ENCODE measurements around the gene KCNAB1. TPM values are rescaled to one million over a fixed set of nuclear protein-coding genes. Genes with fewer than 3 reads are reported as not detected.

Gene KCNAB1
- total and polyA plus RNA-seq, 2 of the 8 experiments (the other 6 are each of a cell fraction or from before 2014, with no cell fraction given) = 0.51 to 2.3 TPM

DNA sequence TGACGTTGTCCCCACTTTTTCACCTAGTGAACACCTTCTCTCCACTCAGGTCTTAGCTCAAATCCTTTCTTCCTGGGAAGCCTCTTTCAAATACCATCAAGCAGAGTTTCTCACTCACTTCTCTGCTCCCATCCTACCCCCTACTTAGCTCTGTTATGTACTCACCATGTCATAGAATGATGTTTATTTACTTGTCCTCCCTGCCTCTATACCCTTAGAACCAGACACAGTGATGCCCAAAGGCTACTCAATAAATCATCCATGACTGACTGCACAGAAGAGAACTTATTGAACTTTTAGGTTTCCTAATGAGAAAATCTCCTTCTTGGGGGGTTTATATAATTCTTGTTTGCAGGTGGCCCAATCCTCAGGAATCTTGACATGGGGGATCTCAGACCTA, 280.4 kb downstream of the KCNAB1 start:
- Histone ChIP-seq H4K8ac (ENCODE audit: extremely low read depth, insufficient read depth, low read length) (no peak overlapping the region), H2BK120ac (replicated peaks; ENCODE audit: low read depth, low read length) (no peak overlapping the region), H3K14ac (ENCODE audit: insufficient read length) (no peak overlapping the region), H3K27me3 (replicated peaks in 1 of 4; ENCODE audit: control insufficient read depth in 3 of 4, extremely low read depth in 1 of 4, insufficient read depth in 3 of 4, low read length in 3 of 4) (no peaks in the 10 kb centered on the region), H3K4me2 (ENCODE audit: insufficient read depth in 1 of 2, low read depth in 2 of 2, low read length in 2 of 2) (no peak overlapping the region), H4K91ac (replicated peaks; ENCODE audit: insufficient read length, low read length) (no peak overlapping the region), H4K5ac (ENCODE audit: insufficient read length, low read depth, low read length) (no peak overlapping the region), H3K4me3 (ENCODE audit: extremely low read depth in 1 of 4, insufficient read depth in 2 of 4, low read depth in 3 of 4, low read length in 4 of 4) (no peak overlapping the region), H3K9ac (replicated peaks in 1 of 4; ENCODE audit: extremely low read depth in 1 of 4, low read depth in 3 of 4, low read length in 3 of 4) (no peak overlapping the region), H3K79me1 (ENCODE audit: low read depth, low read length) (no peaks in the 10 kb centered on the region), H2BK15ac (ENCODE audit: low read length) (no peak overlapping the region), H2AK5ac (ENCODE audit: low read depth, low read length) (no peak overlapping the region), H2BK5ac (ENCODE audit: low read depth, low read length) (no peak overlapping the region), H2BK12ac (ENCODE audit: low read depth, low read length) (no peak overlapping the region), H2AFZ (ENCODE audit: low read length) (no peak overlapping the region), H3K27ac (ENCODE audit: low read depth, low read length) (no peak overlapping the region), H3K9me3 (ENCODE audit: insufficient read depth in 2 of 2, low read depth in 1 of 2, low read length in 1 of 2) (no peaks in the 10 kb centered on the region), H3K4me1 (replicated peaks in 1 of 4; ENCODE audit: control insufficient read depth in 3 of 4, insufficient read depth in 4 of 4, low read length in 3 of 4) (no peaks in the 10 kb centered on the region), H3K56ac (replicated peaks; ENCODE audit: insufficient read length, low read depth, low read length) (no peak overlapping the region), H3K18ac (ENCODE audit: extremely low read depth, low read length) (no peak overlapping the region), H3K23ac (ENCODE audit: insufficient read length) (no peak overlapping the region), H3K4ac (replicated peaks; ENCODE audit: insufficient read length, low read depth, low read length) (no peak overlapping the region), H3K36me3 (ENCODE audit: control insufficient read depth in 2 of 4, insufficient read depth in 4 of 4, low read length in 3 of 4) (no peaks in the 10 kb centered on the region), H3K23me2 (ENCODE audit: low read depth, low read length) (no peaks in the 10 kb centered on the region), H4K20me1 (replicated peaks in 1 of 2; ENCODE audit: control insufficient read depth in 1 of 2, insufficient read depth in 2 of 2, low read length in 2 of 2) (no peaks in the 10 kb centered on the region), H2BK20ac (ENCODE audit: low read length) (no peak overlapping the region), H3K79me2 (ENCODE audit: control insufficient read depth in 1 of 2, insufficient read depth in 2 of 2, low read length in 2 of 2) (no peaks in the 10 kb centered on the region)
- FAIRE-seq = no peak
- ChIA-PET CTCF (ENCODE audit: partially characterized antibody) (interaction anchor here (0.9 to 2.1 kb wide), 4 partner anchors 12 to 249 kb away, joined by 3 to 6 read pairs (median 4); no protein-coding TSS in a partner anchor), POLR2A (ENCODE audit: partially characterized antibody) (no interaction called here)
- WGBS, 2 experiments (ENCODE audit: extremely low coverage in 1 of 2, insufficient coverage in 1 of 2, insufficient read length in 1 of 2, insufficient replicate concordance in 2 of 2, low coverage in 1 of 2, low lambda C conversion rate in 2 of 2, missing lambda C conversion rate in 1 of 2) = 80% methylated on average over 1 of the region's 1 CpG; no CpG with 5 or more reads in 1 of the 2 experiments
- TF ChIP-seq BACH1 (IDR thresholded peaks at IDR 0.05; ENCODE audit: low read length) (no peak), SIN3A (conservative IDR thresholded peaks at IDR 0.05 in 1 of 2, IDR thresholded peaks at IDR 0.05 in 1 of 2; ENCODE audit: low read depth in 1 of 2, low read length in 2 of 2) (no peak), SAP30 (IDR thresholded peaks at IDR 0.05; ENCODE audit: insufficient read depth, insufficient replicate concordance, low read length) (no peak), HDAC6 (IDR thresholded peaks at IDR 0.05; ENCODE audit: low read depth, low read length) (no peak), SP1 (IDR thresholded peaks at IDR 0.05; ENCODE audit: low read depth, low read length) (no peak)
- TF ChIP-seq, protein P1, sequence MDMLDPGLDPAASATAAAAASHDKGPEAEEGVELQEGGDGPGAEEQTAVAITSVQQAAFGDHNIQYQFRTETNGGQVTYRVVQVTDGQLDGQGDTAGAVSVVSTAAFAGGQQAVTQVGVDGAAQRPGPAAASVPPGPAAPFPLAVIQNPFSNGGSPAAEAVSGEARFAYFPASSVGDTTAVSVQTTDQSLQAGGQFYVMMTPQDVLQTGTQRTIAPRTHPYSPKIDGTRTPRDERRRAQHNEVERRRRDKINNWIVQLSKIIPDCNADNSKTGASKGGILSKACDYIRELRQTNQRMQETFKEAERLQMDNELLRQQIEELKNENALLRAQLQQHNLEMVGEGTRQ (IDR thresholded peaks at IDR 0.05; ENCODE audit: low read length) = no peak
- TF ChIP-seq, protein P2, sequence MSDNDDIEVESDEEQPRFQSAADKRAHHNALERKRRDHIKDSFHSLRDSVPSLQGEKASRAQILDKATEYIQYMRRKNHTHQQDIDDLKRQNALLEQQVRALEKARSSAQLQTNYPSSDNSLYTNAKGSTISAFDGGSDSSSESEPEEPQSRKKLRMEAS (IDR thresholded peaks at IDR 0.05) = no peak
- no peak for DNase-seq (ENCODE audit: low read depth in 1 of 2, low spot score in 2 of 2)

All from H1 (cell line).